ENCODE data around the gene SUGT1.
"Not testable (repeated sequence)": the region's sequence is repeated elsewhere in the genome, so short reads cannot be mapped to it uniquely, and the experiment has no call there.

Gene SUGT1

DNA sequence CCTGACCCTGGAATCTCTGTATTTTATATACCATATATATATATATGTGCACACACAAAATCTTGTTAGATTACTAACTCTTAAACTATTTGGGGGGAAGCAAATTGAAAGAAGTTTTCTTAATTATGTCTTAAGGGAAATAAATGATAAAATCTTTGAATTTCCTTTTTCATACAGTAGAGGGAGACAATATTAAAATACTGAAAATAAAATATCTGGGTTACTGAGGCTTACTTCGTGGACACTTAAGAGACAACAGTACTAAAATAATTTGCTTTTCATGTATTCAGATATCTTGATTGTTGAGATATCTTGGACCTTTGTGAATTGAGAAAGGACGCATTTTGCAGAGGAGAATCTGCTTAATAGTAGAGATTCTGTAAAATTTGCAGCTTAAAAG is 17.0 kb downstream of the SUGT1 start:
- DNase-seq (ENCODE audit: low read depth): no peak

DNA sequence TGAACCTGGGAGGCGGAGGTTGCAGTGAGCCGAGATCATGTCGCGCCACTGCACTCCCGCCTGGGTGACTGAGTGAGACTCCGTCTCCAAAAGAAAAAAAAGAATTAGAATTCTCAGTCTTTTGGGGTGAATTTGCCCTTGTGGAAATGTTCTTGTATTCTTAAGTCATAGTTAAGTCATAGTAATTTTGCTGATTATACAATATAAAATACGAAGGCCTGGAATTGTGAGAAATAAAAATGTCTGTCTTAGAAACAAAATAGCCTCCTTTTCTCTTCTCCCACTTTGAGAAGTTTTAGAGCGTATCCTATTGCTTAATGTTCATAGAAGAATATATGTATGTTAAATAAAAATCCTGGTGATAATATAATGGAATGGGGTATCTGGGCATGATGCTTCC is 18.1 kb downstream of the SUGT1 start:
- no peak for DNase-seq (ENCODE audit: low read depth)

DNA sequence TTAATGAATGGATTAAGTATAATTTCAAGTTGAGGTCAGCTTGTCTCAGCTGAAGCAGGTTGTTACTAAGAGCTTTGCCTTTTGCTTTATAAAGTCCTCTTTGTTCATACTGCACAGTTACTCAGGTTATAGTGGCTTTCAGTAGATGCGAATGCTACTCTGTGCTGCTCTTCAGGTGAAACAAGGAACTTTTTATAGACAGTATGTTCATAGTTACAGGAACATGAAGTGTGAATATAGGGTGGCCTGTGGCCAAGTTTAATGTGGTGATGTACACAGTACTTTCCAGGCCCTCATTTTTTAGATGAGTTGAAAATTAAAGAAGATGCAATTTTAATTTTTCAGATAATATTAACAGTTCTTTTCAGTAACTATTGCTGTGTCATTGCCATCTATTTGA is 20.8 kb downstream of the SUGT1 start:
- DNase-seq (ENCODE audit: low read depth): no peak

DNA sequence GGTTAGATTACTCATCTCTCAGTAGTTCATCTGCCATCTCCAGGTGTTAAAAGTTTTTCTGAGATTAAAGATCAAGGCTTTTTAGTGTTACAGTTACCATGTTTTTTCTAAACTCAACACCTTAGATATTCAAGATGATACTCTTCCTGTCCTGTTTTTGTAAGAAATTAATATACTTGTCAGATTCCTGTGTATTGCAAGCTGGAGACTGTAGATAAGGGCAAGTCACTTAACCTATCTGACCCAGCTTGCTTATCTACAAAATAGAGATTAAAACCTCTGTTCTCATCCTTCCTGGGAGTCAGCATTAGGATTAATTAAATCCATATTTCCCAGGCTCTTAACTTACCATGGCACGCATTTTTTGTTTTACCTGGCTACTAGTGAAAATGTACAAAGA is 25.2 kb downstream of the SUGT1 start:
- DNase-seq (ENCODE audit: low read depth): no peak

DNA sequence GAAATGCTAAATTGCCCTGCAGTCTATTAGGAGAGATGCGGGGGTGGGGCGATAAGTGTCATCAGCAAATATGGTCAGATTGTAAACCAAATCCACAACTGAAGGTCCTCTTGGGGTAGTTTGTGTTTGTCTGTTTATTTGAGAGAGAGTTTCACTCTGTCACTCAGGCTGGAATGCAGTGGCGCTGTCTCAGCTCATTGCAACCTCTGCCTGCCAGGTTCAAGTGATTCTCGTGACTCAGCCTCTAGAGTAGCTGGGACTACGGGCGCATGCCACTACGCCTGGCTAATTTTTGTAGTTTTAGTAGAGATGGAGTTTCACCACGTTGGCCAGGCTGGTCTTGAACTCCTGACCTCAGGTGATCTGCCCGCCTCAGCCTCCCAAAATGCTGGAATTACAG is 33.2 kb downstream of the SUGT1 start:
- not testable (repeated sequence) for DNase-seq (ENCODE audit: low read depth)

DNA sequence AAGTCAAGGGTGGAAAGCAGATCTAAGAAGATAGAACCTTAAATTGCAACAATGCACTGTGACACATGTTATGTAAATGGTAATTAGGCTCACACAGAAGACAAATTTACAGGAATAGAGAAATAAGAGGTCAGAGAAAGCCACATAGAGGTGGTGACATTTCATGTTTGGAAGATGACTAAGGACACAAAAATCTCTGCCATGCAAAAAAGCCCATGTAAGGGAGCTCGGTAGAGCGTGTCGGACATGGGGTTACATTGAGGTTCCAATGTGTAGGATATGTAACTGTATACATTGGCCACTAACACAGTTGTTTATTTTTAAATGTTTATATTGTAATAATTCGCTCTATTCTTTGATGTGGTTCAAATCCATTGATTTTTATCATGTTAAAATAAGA is 33.7 kb downstream of the SUGT1 start:
- no peak for DNase-seq (ENCODE audit: low read depth)

DNA sequence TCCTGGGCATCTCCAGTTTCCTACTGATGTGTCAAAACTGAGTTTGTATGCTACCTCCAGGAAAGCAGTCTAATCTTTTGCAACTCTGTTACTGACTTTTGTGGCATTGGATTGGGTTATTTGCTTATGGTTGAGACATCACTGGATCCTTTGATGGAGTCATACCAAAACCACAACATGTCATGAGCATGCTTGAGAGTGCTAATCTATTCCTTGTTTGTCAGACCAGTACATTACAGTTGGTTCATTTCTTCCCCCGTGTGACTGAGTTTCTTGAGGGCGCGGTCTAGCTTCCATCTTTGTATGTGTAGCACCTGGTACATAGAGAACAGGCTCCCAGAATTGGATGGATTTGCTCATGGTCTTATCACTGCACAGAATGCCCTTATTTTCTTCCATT is 43.2 kb downstream of the SUGT1 start:
- no peak for DNase-seq (ENCODE audit: low read depth)

DNA sequence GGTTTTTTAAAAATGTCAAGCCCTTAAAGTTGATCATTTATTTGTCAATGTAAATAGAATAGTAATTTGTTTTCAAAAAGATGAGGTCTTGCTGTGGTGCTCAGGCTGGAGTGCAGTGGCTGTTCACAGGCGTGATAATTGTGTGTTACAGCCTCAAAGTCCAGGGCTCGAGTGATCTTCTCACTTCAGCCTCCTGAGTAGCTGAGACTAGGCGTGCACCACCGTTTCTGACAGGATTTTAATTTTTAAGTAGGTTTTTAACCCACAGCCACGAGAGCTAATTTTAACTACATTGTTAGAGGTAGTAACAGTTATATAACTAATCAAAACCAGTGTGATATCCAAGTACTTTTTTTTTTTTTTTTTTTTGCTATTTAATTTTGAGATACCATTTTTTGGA is 43.9 kb downstream of the SUGT1 start:
- DNase-seq (ENCODE audit: low read depth): no peak

DNA sequence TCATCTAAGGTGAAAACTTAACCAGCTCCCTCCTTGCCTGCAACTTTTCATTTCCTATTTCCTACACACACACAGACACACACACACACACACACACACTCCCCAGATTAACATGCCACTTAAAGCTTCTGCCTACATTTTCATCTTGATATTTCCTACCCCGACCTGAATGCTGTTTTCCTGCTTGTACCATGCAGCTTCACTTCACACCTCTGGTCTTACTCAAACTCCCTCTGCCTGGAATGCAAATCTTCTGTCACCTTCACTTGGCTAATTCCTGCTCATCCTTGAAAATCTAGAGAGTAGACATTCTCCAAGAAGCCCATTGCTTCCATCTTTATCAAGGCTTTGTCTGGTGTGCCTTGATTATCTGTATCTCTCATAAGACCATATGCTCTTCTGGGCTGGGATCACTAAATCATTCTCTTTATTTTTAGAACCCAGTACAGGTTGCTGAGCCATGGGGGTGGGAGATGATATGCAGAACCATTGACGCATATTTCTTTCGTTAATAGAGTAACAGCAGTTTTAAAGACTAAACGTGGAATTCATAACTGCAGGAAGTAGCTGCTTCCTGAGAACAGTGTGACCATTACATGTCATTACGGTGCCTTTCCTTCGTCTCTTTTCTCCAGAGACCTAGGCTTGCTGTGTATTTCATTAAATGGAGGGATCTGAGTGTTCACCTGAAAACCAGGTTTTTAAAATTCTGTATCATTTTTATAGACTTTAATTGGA is 49.3 kb downstream of the SUGT1 start:
- DNase-seq (ENCODE audit: low read depth): no peak

DNA sequence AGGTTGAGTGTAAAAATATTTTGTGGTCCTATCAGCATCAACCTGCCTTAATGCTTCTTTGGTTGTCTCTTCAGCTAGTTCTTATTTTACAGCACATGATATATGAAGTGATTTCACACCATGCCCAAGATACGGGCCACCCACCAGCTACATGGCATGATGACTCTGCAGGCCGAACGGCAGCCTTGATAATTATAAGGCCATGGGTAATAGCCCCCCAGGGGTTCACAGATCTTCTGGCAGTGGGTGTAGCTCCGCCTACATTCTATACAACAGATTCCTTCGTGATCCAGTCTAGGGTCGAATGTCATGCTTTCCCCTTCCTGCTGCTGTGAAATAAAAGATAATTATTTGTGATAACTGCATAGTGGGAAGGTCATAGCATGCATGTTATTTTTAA is 50.8 kb downstream of the SUGT1 start:
- no peak for DNase-seq (ENCODE audit: low read depth)

DNA sequence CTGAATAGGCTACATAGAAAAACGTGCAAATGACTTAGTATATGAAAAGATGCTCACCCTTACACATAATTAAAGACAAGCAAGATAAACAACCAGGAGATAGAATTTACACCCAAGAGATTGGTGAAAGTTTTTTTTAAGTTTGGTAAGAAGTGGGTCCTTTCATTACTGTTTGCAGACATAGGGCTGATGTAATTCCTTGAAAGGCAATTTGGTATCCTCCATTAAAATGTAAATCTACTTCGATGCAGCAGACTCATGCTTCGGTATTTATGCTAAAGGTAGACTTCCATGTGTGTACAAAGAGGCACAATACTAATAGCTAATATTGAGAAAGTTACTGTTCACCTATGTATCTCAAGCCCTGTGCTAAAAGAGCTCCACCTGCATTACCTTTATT is 53.4 kb downstream of the SUGT1 start:
- no peak for DNase-seq (ENCODE audit: low read depth)

DNA sequence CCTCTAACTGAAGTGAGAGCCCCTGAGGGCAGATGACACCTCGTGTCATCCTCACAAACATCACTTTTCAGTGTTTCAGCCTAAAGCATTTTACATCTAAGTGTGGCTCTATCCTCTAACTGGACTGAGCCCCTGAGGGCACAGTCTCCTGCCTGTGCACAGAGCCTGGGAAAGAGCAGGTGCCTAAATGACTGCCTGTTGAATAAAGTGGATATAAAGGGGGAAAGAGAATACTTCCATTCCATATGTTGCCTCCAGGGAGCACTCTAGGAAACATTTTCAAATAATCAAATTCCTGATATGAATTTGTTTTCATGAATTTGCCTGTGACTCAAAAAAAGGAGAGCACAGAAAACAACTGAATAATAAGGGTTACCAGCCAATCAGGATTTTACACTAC is 54.7 kb downstream of the SUGT1 start:
- no peak for DNase-seq (ENCODE audit: low read depth)

DNA sequence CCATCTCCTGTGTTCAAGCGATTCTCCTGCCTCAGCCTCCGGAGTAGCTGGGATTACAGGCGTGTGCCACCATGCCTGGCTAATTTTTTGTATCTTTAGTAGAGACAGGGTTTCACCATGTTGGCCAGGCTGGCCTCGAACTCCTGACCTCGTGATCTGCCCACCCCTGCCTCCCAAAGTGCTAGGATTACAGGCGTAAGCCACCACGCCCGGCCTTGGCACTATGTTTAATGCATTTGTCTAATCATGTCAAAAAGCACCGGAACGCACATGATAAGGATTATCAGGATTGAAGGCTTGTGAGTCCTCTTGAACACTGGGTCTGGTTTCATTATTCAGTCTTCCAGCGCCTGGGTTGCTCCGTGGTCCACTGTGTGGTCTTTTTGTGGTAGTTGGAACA is 55.6 kb downstream of the SUGT1 start:
- DNase-seq (ENCODE audit: low read depth): not testable (repeated sequence)

DNA sequence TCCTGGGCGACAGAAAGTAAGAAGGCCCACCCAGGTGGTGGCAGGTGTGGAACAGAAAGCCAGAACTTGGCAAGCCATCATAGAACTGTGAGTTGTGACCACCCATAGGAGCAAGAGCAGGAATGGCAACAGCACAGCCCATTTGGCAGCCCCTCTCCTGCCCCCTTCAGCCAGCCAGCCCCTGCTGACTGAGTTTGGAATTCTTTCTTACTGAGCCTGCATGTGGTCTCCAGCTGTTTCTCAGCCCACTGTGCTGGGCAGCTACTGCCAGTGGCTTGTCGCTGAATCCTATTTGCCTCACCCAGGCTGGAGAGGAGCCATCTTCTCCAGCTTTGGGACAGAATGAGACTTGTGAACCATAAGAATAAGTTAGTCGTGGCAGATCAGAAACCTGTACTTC is 58.6 kb downstream of the SUGT1 start:
- DNase-seq (ENCODE audit: low read depth): no peak

DNA sequence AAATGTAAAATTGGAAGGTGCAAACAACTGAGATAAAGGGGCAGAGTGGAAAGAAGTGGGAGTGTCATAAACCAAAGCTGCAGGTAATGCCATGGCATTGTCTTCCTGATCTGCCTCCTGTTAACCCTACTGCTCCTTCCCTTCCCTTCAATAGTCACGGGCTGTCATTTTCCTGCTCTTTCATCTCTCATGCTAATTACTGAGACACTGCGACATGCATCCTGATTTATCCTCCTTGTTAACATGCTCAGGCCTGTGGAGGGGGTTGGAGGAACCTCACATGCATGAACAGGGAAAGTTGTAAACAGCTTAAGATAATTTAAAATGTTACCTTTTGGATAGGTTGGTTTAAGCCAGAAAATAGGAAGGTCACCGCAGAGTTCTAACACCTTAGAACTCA is 59.7 kb downstream of the SUGT1 start:
- no peak for DNase-seq (ENCODE audit: low read depth)

DNA sequence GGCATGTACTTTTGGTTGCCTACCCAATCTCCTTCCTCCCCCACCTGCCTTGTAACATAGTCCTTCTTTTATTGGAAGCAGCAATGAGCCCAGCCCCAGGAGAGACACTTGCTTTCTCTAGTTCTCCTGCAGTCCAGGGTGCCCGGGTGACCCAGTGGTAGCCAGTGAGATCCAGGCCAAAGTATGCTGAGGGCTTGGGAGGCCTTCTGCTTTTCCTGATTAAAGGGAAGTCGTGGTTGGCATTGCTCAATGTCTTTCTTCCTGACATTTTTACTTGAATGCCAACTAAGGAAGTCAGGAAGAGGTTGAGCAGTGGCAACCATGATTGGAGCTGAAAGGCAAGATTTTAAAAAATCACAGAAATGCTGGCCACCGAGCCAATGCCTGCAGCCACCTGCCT is 61.3 kb downstream of the SUGT1 start:
- DNase-seq (ENCODE audit: low read depth): no peak

DNA sequence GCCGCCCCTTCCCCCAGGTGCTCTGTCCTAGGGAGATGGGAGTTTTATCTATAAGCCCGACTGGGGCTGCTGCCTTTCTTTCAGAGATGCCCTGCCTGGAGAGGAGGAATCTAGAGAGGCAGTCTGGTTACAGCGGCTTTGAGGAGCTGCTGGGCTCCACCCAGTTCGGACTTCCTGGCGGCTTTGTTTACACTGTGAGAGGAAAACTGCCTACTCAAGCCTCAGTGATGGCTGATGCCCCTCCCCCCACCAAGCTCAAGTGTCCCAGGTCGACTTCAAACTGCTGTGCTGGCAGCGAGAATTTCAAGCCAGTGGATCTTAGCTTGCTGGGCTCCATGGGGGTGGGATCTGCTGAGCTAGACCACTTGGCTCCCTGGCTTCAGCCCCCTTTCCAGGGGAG is 68.3 kb downstream of the SUGT1 start:
- DNase-seq (ENCODE audit: low read depth): not testable (repeated sequence)

DNA sequence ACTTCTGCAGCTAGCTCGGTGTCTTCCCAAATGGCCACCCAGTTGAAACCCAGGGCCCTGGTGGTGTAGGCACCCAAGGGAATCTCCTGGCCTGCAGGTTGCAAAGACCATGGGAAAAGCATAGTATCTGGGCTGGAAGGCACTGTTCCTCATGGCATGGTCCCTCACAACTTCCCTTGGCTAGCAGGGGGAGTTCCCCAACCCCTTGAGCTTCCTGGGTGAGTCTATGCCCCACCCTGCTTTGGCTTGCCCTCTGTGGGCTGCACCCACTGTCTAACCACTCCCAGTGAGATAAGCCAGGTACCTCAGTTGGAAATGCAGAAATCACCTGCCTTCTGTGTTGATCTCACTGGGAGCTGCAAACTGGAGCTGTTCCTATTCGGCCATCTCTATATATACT is 68.7 kb downstream of the SUGT1 start:
- not testable (repeated sequence) for DNase-seq (ENCODE audit: low read depth)

DNA sequence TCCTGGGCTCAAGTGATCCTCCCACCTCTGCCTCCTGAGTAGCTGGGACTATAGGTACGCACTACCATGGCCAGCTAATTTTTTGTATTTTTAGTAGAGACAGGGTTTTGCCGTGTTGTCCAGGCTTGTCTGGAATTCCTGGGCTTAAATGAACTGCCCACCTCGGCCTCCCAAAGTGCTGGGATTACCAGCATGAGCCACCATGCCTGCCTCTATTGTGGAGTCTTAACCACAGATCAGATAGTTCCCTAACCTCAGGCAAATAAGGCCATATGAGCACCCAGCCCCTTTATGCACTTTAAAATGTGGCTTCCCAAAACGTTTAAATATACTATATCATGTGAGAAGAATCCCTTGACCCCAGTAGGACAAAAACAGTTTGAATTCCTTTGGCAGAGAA is 70.5 kb downstream of the SUGT1 start:
- no peak for DNase-seq (ENCODE audit: low read depth)

DNA sequence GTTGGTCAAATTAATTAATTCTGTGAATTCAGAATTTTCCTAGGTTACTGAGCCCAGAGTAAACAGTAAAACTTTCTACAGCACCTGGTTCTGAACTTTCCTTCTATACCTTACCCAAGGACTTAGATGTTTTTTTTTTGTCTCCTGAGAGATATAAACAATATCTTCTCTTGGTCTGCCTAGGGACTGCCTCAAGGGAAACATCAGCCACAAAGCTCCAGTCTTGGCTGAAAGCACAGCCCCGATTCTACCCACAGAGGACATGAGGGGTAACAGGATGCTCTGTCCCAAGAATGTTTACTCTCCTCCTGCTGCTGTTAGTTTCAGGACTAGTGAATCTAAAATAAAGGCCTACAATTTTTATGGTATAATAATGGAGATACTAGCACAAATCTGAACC is 72.7 kb downstream of the SUGT1 start:
- no peak for DNase-seq (ENCODE audit: low read depth)

DNA sequence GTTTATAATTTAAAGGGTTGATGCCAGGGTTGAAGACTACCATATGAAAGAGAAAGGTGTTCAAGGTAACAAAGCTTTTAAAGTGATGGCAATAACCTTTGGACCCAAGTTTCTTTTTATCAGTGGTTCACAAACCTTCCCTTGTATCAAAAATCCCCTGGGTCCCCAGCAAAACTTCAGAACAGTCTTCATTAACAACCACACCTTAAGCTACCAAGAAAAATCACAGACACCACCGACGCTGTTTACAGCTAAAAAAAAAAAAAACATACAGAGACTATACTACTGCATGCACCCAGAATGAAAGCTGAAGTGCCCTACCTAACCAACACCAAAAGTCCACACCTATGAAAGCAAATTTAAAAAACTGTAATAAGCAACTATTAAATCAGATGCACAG is 73.6 kb downstream of the SUGT1 start:
- no peak for DNase-seq (ENCODE audit: low read depth)

DNA sequence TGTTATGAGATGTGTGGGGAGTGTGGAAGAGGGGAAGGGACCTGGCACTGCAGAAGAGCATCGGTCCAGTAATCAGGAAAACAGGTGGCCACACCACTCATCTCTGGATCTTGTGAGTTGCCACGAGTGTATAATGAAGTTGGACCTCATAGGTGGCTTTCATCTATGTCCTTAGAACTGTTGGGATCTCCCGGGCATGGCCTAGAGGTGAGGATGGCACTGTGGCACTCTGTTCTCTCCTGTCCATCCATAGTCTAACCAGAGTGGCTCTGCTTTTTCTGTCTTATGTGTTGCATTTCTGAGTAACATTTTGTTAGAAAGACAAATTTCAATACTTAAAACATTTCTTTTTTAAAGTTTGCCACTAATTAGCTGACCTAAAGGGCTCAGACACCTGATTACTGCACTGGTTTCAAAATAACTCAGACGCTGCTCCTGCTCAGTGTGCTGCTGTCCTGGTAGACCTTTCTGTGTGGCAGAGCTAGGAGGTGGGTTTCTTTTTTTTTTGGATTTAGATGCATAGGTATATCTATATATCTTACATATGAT is 81.5 kb downstream of the SUGT1 start:
- DNase-seq (ENCODE audit: low read depth): no peak

DNA sequence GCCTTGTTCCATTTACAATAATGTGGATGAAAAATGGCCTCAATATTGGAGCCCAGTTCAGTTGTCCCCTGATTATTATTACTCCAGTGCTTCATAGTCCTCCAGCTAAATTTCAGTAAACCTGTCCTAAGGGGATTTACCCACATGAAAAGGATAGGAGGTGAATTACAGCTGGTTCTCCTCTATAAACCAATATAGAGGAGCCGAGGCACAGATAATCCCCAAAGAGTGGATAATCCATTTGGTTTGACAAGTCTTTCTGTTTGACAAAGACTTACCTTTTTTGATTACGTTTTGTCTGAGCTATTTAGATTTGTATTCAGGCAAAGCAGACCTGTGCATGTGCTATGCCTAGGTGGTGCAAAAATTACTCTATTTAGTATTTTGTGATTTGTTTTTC is 84.3 kb downstream of the SUGT1 start:
- no peak for DNase-seq (ENCODE audit: low read depth)

DNA sequence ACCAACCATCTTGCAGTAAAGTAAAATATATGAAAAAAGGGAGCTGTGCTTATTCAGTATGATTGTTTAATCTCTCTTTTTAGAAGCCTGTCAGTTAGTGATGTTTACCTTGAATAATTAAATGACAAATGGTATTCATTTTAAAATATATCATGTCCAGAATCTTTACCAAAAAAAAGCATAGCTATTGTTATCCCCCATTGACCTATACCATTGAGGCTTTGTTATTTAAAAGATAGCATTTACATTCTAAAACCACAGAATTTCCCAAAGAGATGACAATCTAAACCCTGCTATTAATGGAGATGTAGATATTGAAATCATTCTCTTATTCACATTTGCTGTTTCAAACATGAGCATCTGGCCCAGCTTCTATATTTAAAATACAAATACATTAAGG is 84.8 kb downstream of the SUGT1 start:
- no peak for DNase-seq (ENCODE audit: low read depth)

Data from stimulated activated CD8-positive, alpha-beta memory T cell treated with anti-CD3 and anti-CD28 coated beads, Interleukin-12 subunit alpha, Interleukin-12 subunit beta, amount 100 ng/mL, for 4 hours (primary cell).